Endothelial cell of umbilical vein (primary cell): ENCODE data around the gene SPG7.

Source experiments
- EZH2 ChIP-seq: IDR thresholded peaks from 2 replicates; pipeline ENCODE4 v1.6.1; 2012; ENCODE audit warnings: borderline replicate concordance, low read depth, mild to moderate bottlenecking, moderate library complexity, low read length, inconsistent platforms; ENCODE audit not compliant: severe bottlenecking
- FOS ChIP-seq: IDR thresholded peaks from 2 replicates; pipeline ENCODE4 v1.6.1; 2011; ENCODE audit warnings: mild to moderate bottlenecking, low read length, moderate library complexity, borderline replicate concordance; ENCODE audit not compliant: insufficient read depth
- MYC ChIP-seq: IDR thresholded peaks from one replicate; pipeline ENCODE4 v1.6.1; 2011; ENCODE audit warnings: mild to moderate bottlenecking, low read depth, low read length
- POLR2A ChIP-seq: IDR thresholded peaks from 2 replicates; pipeline ENCODE4 v1.6.1; 2012; ENCODE audit warnings: low read depth, mild to moderate bottlenecking, control low read depth, low read length
- POLR2AphosphoS5 ChIP-seq: IDR thresholded peaks from 2 replicates; pipeline ENCODE4 v1.6.1; 2012; ENCODE audit warnings: low read depth, mild to moderate bottlenecking, control low read depth, low read length, moderate library complexity; ENCODE audit not compliant: insufficient read depth
- TF ChIP-seq, protein P1 (sequence below), 2 donors: IDR thresholded peaks; 1 replicate in 1 of 2; 2 replicates in 1 of 2; pipeline ENCODE4 v1.5.1; 2011; ENCODE audit warnings: low read length in 2 of 2, mild to moderate bottlenecking in 2 of 2, moderate library complexity in 2 of 2, control low read depth in 1 of 2, inconsistent platforms in 1 of 2, low read depth in 1 of 2; ENCODE audit not compliant: insufficient read depth in 1 of 2; ENCODE audit errors: extremely low read depth in 1 of 2
- TF ChIP-seq, protein P2 (sequence below): IDR thresholded peaks from 2 replicates; pipeline ENCODE4 v1.6.1; 2011; ENCODE audit not compliant: insufficient read depth, insufficient read length

DNA sequence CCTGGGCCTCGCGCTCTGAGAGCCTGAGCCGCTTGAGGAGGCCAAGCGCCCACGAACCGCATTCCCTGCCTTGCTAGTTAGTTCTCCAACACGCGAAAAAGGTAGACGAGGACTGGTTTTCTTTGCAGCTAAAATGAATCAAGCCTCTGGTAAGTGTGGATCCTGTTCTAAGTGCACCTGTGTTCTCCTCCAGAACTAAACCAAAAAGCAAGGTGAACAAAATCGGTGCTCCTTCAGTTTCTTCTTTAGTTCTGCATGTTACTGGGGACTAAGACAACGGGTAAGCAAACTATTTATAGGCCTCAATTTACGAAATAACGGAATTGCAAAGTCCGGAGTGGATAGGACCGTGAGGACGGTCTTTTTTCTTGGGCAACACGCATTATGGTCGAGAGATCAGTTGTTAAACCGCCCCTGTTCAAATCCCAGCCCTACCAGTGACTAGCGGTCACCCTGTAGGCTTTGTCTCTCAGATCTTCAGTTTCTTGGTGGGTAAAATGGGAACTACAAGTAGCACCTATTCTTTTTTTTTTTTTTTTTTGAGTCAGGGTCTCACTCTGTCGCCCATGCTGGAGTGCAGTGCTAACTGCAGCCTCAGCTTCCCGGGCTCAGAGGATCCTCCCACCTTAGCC lies 16.8 kb upstream of the SPG7 start:
- TF ChIP-seq, protein P1, sequence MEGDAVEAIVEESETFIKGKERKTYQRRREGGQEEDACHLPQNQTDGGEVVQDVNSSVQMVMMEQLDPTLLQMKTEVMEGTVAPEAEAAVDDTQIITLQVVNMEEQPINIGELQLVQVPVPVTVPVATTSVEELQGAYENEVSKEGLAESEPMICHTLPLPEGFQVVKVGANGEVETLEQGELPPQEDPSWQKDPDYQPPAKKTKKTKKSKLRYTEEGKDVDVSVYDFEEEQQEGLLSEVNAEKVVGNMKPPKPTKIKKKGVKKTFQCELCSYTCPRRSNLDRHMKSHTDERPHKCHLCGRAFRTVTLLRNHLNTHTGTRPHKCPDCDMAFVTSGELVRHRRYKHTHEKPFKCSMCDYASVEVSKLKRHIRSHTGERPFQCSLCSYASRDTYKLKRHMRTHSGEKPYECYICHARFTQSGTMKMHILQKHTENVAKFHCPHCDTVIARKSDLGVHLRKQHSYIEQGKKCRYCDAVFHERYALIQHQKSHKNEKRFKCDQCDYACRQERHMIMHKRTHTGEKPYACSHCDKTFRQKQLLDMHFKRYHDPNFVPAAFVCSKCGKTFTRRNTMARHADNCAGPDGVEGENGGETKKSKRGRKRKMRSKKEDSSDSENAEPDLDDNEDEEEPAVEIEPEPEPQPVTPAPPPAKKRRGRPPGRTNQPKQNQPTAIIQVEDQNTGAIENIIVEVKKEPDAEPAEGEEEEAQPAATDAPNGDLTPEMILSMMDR (IDR thresholded peaks at IDR 0.05; ENCODE audit: extremely low read depth in 1 of 2, insufficient read depth in 1 of 2, low read depth in 1 of 2, low read length in 2 of 2) = peak in 1 of 2 donors; percentile 10
- TF ChIP-seq, protein P2, sequence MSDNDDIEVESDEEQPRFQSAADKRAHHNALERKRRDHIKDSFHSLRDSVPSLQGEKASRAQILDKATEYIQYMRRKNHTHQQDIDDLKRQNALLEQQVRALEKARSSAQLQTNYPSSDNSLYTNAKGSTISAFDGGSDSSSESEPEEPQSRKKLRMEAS = no peak
- TF ChIP-seq EZH2 (no peak), MYC (no peak), POLR2AphosphoS5 (no peak), FOS (no peak), POLR2A (no peak)
